Activated CD4-positive, alpha-beta T cell treated with anti-CD3 and anti-CD28 coated beads, Interleukin-2, amount 10 ng/mL, durations not matched to agents 7 days and 5 days (primary cell): Measurements from ENCODE around the gene VPS35L. TPM values are rescaled to one million over a fixed set of nuclear protein-coding genes. Genes with fewer than 3 reads are reported as not detected.
"Not testable (repeated sequence)": the region's sequence is repeated elsewhere in the genome, so short reads cannot be mapped to it uniquely, and the experiment has no call there.

ENCODE experiments used
- CTCF ChIA-PET: fragments of 350-600 bp; sonication (Branson Sonifier 250); formaldehyde crosslinking; loops from one replicate; lab custom pipeline; 2021; ENCODE audit warnings: antibody characterized with exemption; lab: Charles Lee
- POLR2A ChIA-PET: fragments of 350-600 bp; sonication (Branson Sonifier 250); formaldehyde crosslinking; loops from one replicate; lab custom pipeline; 2021; ENCODE audit warnings: antibody characterized with exemption; lab: Charles Lee
- DNase-seq: peaks from one replicate; pipeline ENCODE4 v3.0.0-alpha.2; 2020
- H3K27ac Mint-ChIP-seq: one replicate; pipeline ENCODE4 v1.8.0; 2021; ENCODE audit warnings: mild to moderate bottlenecking, moderate library complexity, mixed read lengths
- H3K27me3 Mint-ChIP-seq: one replicate; pipeline ENCODE4 v1.8.0; 2021; ENCODE audit warnings: mixed read lengths
- H3K36me3 Mint-ChIP-seq: one replicate; pipeline ENCODE4 v1.8.0; 2021; ENCODE audit warnings: low read depth, mixed read lengths
- H3K4me1 Mint-ChIP-seq: one replicate; pipeline ENCODE4 v1.8.0; 2021; ENCODE audit warnings: mixed read lengths
- H3K4me3 Mint-ChIP-seq: one replicate; pipeline ENCODE4 v1.8.0; 2021; ENCODE audit warnings: mild to moderate bottlenecking, moderate library complexity, mixed read lengths
- H3K9me3 Mint-ChIP-seq: one replicate; pipeline ENCODE4 v1.8.0; 2021; ENCODE audit warnings: mixed read lengths
- total RNA-seq, 2 experiments: library from RNA; stranded (reverse); gene quantifications; one replicate each; pipeline ENCODE4 v1.2.3, GENCODE V29; 2021

The VPS35L gene
- total RNA-seq, 2 experiments from 2014 or later: 59.3 to 59.6 TPM

- DNase-seq, POLR2A ChIA-PET, H3K27me3 Mint-ChIP-seq, H3K9me3 Mint-ChIP-seq, H3K27ac Mint-ChIP-seq: not testable (repeated sequence)
- Mint-ChIP-seq H3K4me3 (peak overlapping the region; percentile 90), H3K36me3 (peaks cover 19% of the 10 kb centered on the region), H3K4me1 (peaks cover 18% of the 10 kb centered on the region)
- CTCF ChIA-PET: interaction anchor here (0.7 kb wide), 1 partner anchor 13 kb away, joined by 5 read pairs; no protein-coding TSS in a partner anchor
These were observed 161.2 kb downstream of the VPS35L start for GRCh38 chr16:19716728-19717127.

GRCh38 chr16:19717314-19717713, 161.8 kb downstream of the VPS35L start:
- DNase-seq: peak; percentile 16
- Mint-ChIP-seq H3K36me3 (peaks cover 16% of the 10 kb centered on the region), H3K27ac (peak overlapping the region; percentile 84), H3K4me3 (peak overlapping the region; percentile 90), H3K9me3 (no peaks in the 10 kb centered on the region), H3K27me3 (no peaks in the 10 kb centered on the region), H3K4me1 (peaks cover 20% of the 10 kb centered on the region)
- CTCF ChIA-PET: no interaction called here
- POLR2A ChIA-PET: no interaction called here

DNA sequence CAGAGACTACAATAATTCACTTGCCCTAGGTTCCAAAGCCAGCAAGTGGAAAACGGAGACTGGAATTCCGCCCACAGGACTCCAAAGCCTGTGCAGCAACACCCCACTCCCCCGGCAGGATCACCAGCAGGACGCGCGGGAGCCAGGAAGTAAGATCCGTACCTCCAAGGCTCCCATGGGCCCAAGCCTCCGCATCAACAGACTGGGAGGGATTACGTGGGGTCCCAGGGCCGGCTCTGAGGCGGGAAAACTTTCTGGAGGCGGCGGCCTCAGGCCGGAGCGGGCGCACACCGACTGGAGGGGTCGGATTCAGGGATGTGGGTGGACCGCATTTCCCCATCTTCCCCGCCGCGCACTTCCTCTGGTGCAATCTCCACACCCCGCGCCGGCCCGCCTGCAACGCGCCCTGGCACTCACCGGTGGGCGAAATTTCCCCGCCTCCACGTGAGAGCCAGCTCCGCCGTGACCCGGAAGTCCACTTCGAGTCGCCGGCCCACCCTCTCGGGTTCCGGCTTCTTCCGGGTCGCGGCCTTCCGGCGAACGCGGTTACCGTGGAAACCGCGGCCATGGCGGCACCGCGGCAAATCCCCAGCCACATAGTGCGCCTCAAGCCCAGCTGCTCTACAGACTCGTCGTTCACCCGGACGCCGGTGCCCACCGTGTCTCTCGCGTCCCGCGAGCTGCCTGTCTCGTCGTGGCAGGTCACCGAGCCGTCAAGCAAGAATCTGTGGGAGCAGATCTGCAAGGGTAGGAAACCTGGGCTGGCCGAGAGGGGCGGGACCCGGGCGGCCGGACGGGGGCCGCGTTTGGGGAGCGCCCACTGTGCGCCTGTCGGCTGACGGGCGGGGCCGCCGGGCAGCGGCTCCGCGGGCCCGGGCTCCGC, 162.5 kb downstream of the VPS35L start, which contains the start of the genes IQCK and KNOP1:
IQCK (plus strand) TSS at position 531 of the 883 bp plus-strand sequence; CDS start at position 567, 36 bp downstream.
KNOP1 (minus strand) TSS at position 487 of the 883 bp plus-strand sequence. CDS start 3,192 bp downstream, outside the sequence.
- H3K4me1 Mint-ChIP-seq: peaks cover 20% of the 10 kb centered on the region
- H3K4me3 Mint-ChIP-seq: peak within 1 kb of the TSS; percentile 90
- POLR2A ChIA-PET: no interaction called here
- no peaks in the 10 kb centered on the region for H3K9me3 Mint-ChIP-seq
- peaks cover 16% of the 10 kb centered on the region for H3K36me3 Mint-ChIP-seq
- H3K27me3 Mint-ChIP-seq: no peaks in the 10 kb centered on the region
- DNase-seq: peak; percentile 91
- peak within 1 kb of the TSS; percentile 84 for H3K27ac Mint-ChIP-seq
- CTCF ChIA-PET: interaction anchor here (0.8 to 1.4 kb wide), 2 partner anchors 12 to 116 kb away, joined by 3 read pairs; no protein-coding TSS in a partner anchor

- H3K4me3 Mint-ChIP-seq: peak overlapping the region; percentile 90
- H3K27ac Mint-ChIP-seq: no peak overlapping the region
- POLR2A ChIA-PET: no interaction called here
- H3K36me3 Mint-ChIP-seq: peaks cover 16% of the 10 kb centered on the region
- H3K9me3 Mint-ChIP-seq: no peaks in the 10 kb centered on the region
- peaks cover 20% of the 10 kb centered on the region for H3K4me1 Mint-ChIP-seq
- CTCF ChIA-PET: interaction anchor here (0.8 to 1.4 kb wide), 3 partner anchors 11 to 115 kb away, joined by 3 to 5 read pairs (median 3); no protein-coding TSS in a partner anchor
- no peaks in the 10 kb centered on the region for H3K27me3 Mint-ChIP-seq
- no peak for DNase-seq
These were observed 163.1 kb downstream of the VPS35L start for GRCh38 chr16:19718624-19718965.

- no peak for DNase-seq
- Mint-ChIP-seq H3K27ac (no peak overlapping the region), H3K4me1 (peaks cover 8% of the 10 kb centered on the region), H3K4me3 (no peak overlapping the region), H3K9me3 (no peaks in the 10 kb centered on the region), H3K36me3 (no peaks in the 10 kb centered on the region), H3K27me3 (no peaks in the 10 kb centered on the region)
- ChIA-PET POLR2A (no interaction called here), CTCF (no interaction called here)
These were observed 166.9 kb downstream of the VPS35L start for GRCh38 chr16:19722269-19722952.

- CTCF ChIA-PET: interaction anchor here (1.0 to 1.1 kb wide), 2 partner anchors 8 to 184 kb away, joined by 3 read pairs; no protein-coding TSS in a partner anchor
- no peak for DNase-seq
- POLR2A ChIA-PET: no interaction called here
These were observed 167.5 kb downstream of the VPS35L start for GRCh38 chr16:19722981-19723380.

GRCh38 chr16:19728636-19728965, 173.1 kb downstream of the VPS35L start:
- Mint-ChIP-seq H3K9me3 (no peaks in the 10 kb centered on the region), H3K4me1 (no peaks in the 10 kb centered on the region), H3K36me3 (no peaks in the 10 kb centered on the region), H3K4me3 (no peak overlapping the region), H3K27ac (no peak overlapping the region), H3K27me3 (no peaks in the 10 kb centered on the region)
- ChIA-PET CTCF (interaction anchor here (0.5 to 1.0 kb wide), 2 partner anchors 10 to 111 kb away, joined by 3 read pairs; no protein-coding TSS in a partner anchor), POLR2A (no interaction called here)
- DNase-seq: no peak

More at GRCh38 chr16:19722981-19723380, 167.5 kb downstream of the VPS35L start:
- no peak overlapping the region for H3K27ac Mint-ChIP-seq
- no peaks in the 10 kb centered on the region for H3K9me3 Mint-ChIP-seq
- no peak overlapping the region for H3K4me3 Mint-ChIP-seq
- H3K4me1 Mint-ChIP-seq: peaks cover 8% of the 10 kb centered on the region
- no peaks in the 10 kb centered on the region for H3K27me3 Mint-ChIP-seq
- H3K36me3 Mint-ChIP-seq: no peaks in the 10 kb centered on the region

- Mint-ChIP-seq H3K9me3 (no peaks in the 10 kb centered on the region), H3K27ac (no peak overlapping the region), H3K4me1 (no peaks in the 10 kb centered on the region), H3K27me3 (no peaks in the 10 kb centered on the region), H3K36me3 (no peaks in the 10 kb centered on the region), H3K4me3 (no peak overlapping the region)
- ChIA-PET CTCF (interaction anchor here (0.5 kb wide), 1 partner anchor 64 kb away, joined by 3 read pairs; no protein-coding TSS in a partner anchor), POLR2A (no interaction called here)
- no peak for DNase-seq
These were observed 178.0 kb downstream of the VPS35L start for GRCh38 chr16:19733551-19733950.

- Mint-ChIP-seq H3K4me3 (no peak overlapping the region), H3K9me3 (no peaks in the 10 kb centered on the region), H3K36me3 (no peaks in the 10 kb centered on the region), H3K4me1 (no peaks in the 10 kb centered on the region), H3K27ac (no peak overlapping the region), H3K27me3 (no peaks in the 10 kb centered on the region)
- no peak for DNase-seq
- CTCF ChIA-PET: interaction anchor here (1.6 kb wide), 2 partner anchors 93 to 135 kb away, joined by 3 to 4 read pairs; no protein-coding TSS in a partner anchor
- POLR2A ChIA-PET: no interaction called here
These were observed 179.8 kb downstream of the VPS35L start for GRCh38 chr16:19735074-19735867.

DNA sequence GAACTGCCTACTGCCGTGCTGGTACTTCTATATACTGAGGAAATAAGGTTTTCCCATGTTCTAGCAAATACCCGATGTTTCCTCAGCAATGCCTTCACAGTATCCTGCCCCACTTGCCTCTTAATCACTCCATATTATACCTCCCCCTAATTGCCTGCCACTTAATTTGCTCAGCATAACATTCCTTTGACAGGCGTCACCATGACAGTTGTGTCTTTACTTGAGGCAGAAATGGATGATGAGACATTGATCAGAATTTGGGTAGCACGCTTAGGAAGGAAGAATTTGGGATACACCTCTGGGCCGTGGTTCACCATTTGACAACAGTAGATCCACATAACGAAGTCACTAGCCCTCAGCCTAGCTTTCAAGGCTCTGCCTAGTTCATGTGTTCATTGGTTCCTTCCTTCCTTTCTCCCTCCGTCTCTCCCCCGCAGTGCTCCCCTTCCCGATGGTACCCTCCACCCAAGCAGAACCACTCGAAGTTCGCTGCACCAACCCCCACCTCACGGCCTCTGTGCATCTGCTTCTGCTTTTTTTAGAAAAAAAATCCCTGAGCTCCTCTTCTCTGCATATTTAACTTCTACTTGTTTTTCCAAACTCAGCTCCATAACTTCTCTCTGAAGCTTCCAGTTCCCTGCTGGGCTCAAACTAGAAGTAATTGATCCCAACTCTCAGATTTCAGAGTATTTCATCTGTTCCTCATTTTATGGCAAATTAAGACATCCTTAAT, 182.0 kb downstream of the VPS35L start:
- Mint-ChIP-seq H3K27ac (no peak overlapping the region), H3K36me3 (no peaks in the 10 kb centered on the region), H3K27me3 (no peaks in the 10 kb centered on the region), H3K9me3 (no peaks in the 10 kb centered on the region), H3K4me3 (no peak overlapping the region), H3K4me1 (no peaks in the 10 kb centered on the region)
- DNase-seq: no peak
- ChIA-PET POLR2A (no interaction called here), CTCF (interaction anchor here (1.3 kb wide), 1 partner anchor 14 kb away, joined by 4 read pairs; no protein-coding TSS in a partner anchor)

DNA sequence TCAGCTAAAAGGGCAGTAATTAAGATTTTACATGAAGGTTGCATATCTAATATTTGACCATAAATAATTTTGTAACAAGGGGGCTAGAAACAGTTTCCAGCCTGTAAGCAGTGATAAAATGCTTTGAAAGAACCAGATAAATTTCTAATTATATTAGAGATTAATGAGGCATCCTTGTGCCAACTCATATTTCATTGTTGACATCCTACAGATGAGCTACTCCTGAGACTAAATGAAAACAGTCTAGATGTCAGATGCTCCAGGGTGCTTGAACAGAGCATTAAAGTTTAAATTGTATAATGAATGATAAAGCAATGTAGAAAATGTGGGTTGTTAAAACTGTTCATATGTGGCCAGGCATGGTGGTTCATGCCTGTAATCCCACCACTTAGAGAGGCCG, 185.9 kb downstream of the VPS35L start:
- POLR2A ChIA-PET: no interaction called here
- Mint-ChIP-seq H3K4me3 (no peak overlapping the region), H3K27me3 (no peaks in the 10 kb centered on the region), H3K9me3 (no peaks in the 10 kb centered on the region), H3K27ac (no peak overlapping the region), H3K4me1 (no peaks in the 10 kb centered on the region), H3K36me3 (no peaks in the 10 kb centered on the region)
- CTCF ChIA-PET: no interaction called here
- no peak for DNase-seq

- ChIA-PET POLR2A (no interaction called here), CTCF (no interaction called here)
- Mint-ChIP-seq H3K4me3 (no peak overlapping the region), H3K4me1 (no peaks in the 10 kb centered on the region), H3K9me3 (no peaks in the 10 kb centered on the region), H3K27me3 (no peaks in the 10 kb centered on the region), H3K36me3 (no peaks in the 10 kb centered on the region), H3K27ac (no peak overlapping the region)
- DNase-seq: no peak
These were observed 188.3 kb downstream of the VPS35L start for GRCh38 chr16:19743816-19744159.
